ENCODE data around the gene KRT74.

- TF ChIP-seq POLR2AphosphoS5 (IDR thresholded peaks at IDR 0.05; ENCODE audit: low read depth, low read length) (no peak), REST (IDR thresholded peaks at IDR 0.05; ENCODE audit: insufficient read depth in 1 of 2, low read depth in 2 of 2, low read length in 2 of 2) (no peak), SIN3A (IDR thresholded peaks at IDR 0.05; ENCODE audit: borderline replicate concordance, insufficient read depth, low read length) (no peak), TAF1 (IDR thresholded peaks at IDR 0.05; ENCODE audit: borderline replicate concordance, insufficient read depth, low read length) (no peak)
Measured at GRCh38 chr12:52552055-52552454, 21.6 kb downstream of the KRT74 start.

Data from PFSK-1 (cell line).